H1 (cell line): Measurements from ENCODE around the gene NAA20. TPM values are rescaled to one million over a fixed set of nuclear protein-coding genes. Genes with fewer than 3 reads are reported as not detected.

Experiments used
- CTCF ChIA-PET: fragments of 300-600 bp; sonication (Branson Sonifier 250); formaldehyde crosslinking; loops from one replicate; lab custom pipeline; 2021; ENCODE audit not compliant: partially characterized antibody; lab: Charles Lee
- POLR2A ChIA-PET: fragments of 300-600 bp; sonication (Branson Sonifier 250); formaldehyde crosslinking; loops from one replicate; lab custom pipeline; 2021; ENCODE audit warnings: inconsistent platforms; ENCODE audit not compliant: partially characterized antibody; lab: Charles Lee
- DNase-seq, 2 experiments: peaks; one replicate each; pipeline versions ENCODE4 v3.0.0 to v3.0.0-alpha.2; 2010 to 2022; ENCODE audit warnings: low spot score in 2 of 2, low read depth in 1 of 2, mixed read lengths in 1 of 2
- FAIRE-seq: peaks from 2 replicates; lab custom pipeline; 2011; peaks lifted over from hg19 to GRCh38; lab: Jason Lieb, UNC
- H2AFZ ChIP-seq: 2 replicates; pipeline ENCODE4 v1.8.1; 2012; ENCODE audit warnings: low read length, inconsistent platforms
- H2AK5ac ChIP-seq: 2 replicates; pipeline ENCODE4 v1.6.1; 2013; ENCODE audit warnings: low read depth, low read length
- H2BK120ac ChIP-seq: replicated peaks from 2 replicates; pipeline ENCODE3; 2013; ENCODE audit warnings: low read depth, low read length, inconsistent platforms
- H2BK12ac ChIP-seq: 2 replicates; pipeline ENCODE4 v1.6.1; 2013; ENCODE audit warnings: low read depth, low read length
- H2BK15ac ChIP-seq: 2 replicates; pipeline ENCODE4 v1.6.1; 2013; ENCODE audit warnings: low read length
- H2BK20ac ChIP-seq: 2 replicates; pipeline ENCODE4 v1.6.1; 2013; ENCODE audit warnings: low read length
- H2BK5ac ChIP-seq: 2 replicates; pipeline ENCODE4 v1.6.1; 2013; ENCODE audit warnings: low read depth, low read length
- H3K14ac ChIP-seq: 2 replicates; pipeline ENCODE4 v1.6.1; 2013; ENCODE audit warnings: inconsistent platforms; ENCODE audit not compliant: insufficient read length
- H3K18ac ChIP-seq: 2 replicates; pipeline ENCODE4 v1.6.1; 2013; ENCODE audit warnings: low read length; ENCODE audit errors: extremely low read depth
- H3K23ac ChIP-seq: 2 replicates; pipeline ENCODE4 v1.6.1; 2013; ENCODE audit warnings: inconsistent platforms; ENCODE audit not compliant: insufficient read length
- H3K23me2 ChIP-seq: 2 replicates; pipeline ENCODE4 v1.6.1; 2013; ENCODE audit warnings: low read depth, low read length
- H3K27ac ChIP-seq: 2 replicates; pipeline ENCODE4 v1.6.1; 2011; ENCODE audit warnings: low read depth, low read length, inconsistent platforms
- H3K27me3 ChIP-seq, 4 experiments: replicated peaks in 1 of 4; 1 replicate in 1 of 4; 2 replicates in 3 of 4; pipeline versions ENCODE4 v1.6.1 to v1.8.1; 2011 to 2013; ENCODE audit warnings: low read length in 3 of 4, mild to moderate bottlenecking in 3 of 4, inconsistent platforms in 2 of 4, mixed read lengths in 2 of 4, moderate library complexity in 1 of 4; ENCODE audit not compliant: control insufficient read depth in 3 of 4, insufficient read depth in 3 of 4; ENCODE audit errors: extremely low read depth in 1 of 4
- H3K36me3 ChIP-seq, 4 experiments: 2 replicates each; pipeline versions ENCODE4 v1.6.1 to v1.8.1; 2011 to 2013; ENCODE audit warnings: mild to moderate bottlenecking in 4 of 4, low read length in 3 of 4, moderate library complexity in 2 of 4, control low read depth in 1 of 4, inconsistent platforms in 1 of 4; ENCODE audit not compliant: insufficient read depth in 4 of 4, control insufficient read depth in 2 of 4
- H3K4ac ChIP-seq: replicated peaks from 2 replicates; pipeline ENCODE3; 2013; ENCODE audit warnings: low read length, low read depth, mixed read lengths, inconsistent platforms; ENCODE audit not compliant: insufficient read length
- H3K4me1 ChIP-seq, 4 experiments: replicated peaks in 1 of 4; 1 replicate in 1 of 4; 2 replicates in 3 of 4; pipeline versions ENCODE4 v1.6.1 to v1.8.1; 2011 to 2013; ENCODE audit warnings: low read length in 3 of 4, inconsistent platforms in 2 of 4, mixed read lengths in 1 of 4; ENCODE audit not compliant: insufficient read depth in 4 of 4, control insufficient read depth in 3 of 4
- H3K4me2 ChIP-seq, 2 experiments: 2 replicates each; pipeline versions ENCODE4 v1.6.1 to v1.8.1; 2011 to 2013; ENCODE audit warnings: low read depth in 2 of 2, low read length in 2 of 2, control low read depth in 1 of 2, inconsistent platforms in 1 of 2, mild to moderate bottlenecking in 1 of 2; ENCODE audit not compliant: insufficient read depth in 1 of 2
- H3K4me3 ChIP-seq, 4 experiments: fragments of 200-600, 300-600 bp in 1 of 4; sonication (generic), shearing (Covaris generic), sonication (Bioruptor Twin) in 1 of 4; 2 replicates each; pipeline versions ENCODE4 v1.5.1 to v1.8.1; 2011 to 2016; ENCODE audit warnings: low read length in 4 of 4, low read depth in 3 of 4, control low read depth in 2 of 4, inconsistent platforms in 2 of 4, mild to moderate bottlenecking in 2 of 4, mixed read lengths in 1 of 4, moderate library complexity in 1 of 4; ENCODE audit not compliant: insufficient read depth in 2 of 4; ENCODE audit errors: extremely low read depth in 1 of 4
- H3K56ac ChIP-seq: replicated peaks from 2 replicates; pipeline ENCODE3; 2013; ENCODE audit warnings: low read depth, mild to moderate bottlenecking, mixed read lengths, low read length, inconsistent platforms; ENCODE audit not compliant: insufficient read length
- H3K79me1 ChIP-seq: 2 replicates; pipeline ENCODE4 v1.6.1; 2013; ENCODE audit warnings: low read depth, low read length, control low read depth
- H3K79me2 ChIP-seq, 2 experiments: 2 replicates each; pipeline versions ENCODE4 v1.6.1 to v1.8.1; 2012 to 2013; ENCODE audit warnings: low read length in 2 of 2, mild to moderate bottlenecking in 2 of 2, inconsistent platforms in 1 of 2; ENCODE audit not compliant: insufficient read depth in 2 of 2, control insufficient read depth in 1 of 2
- H3K9ac ChIP-seq, 4 experiments: replicated peaks in 1 of 4; 1 replicate in 1 of 4; 2 replicates in 3 of 4; pipeline versions ENCODE4 v1.6.1 to v1.8.1; 2011 to 2013; ENCODE audit warnings: low read depth in 3 of 4, low read length in 3 of 4, control low read depth in 2 of 4, mild to moderate bottlenecking in 2 of 4, moderate library complexity in 2 of 4, inconsistent platforms in 1 of 4; ENCODE audit errors: extremely low read depth in 1 of 4
- H3K9me3 ChIP-seq, 2 experiments: 2 replicates each; pipeline versions ENCODE4 v1.6.1 to v1.8.1; 2012 to 2013; ENCODE audit warnings: mild to moderate bottlenecking in 2 of 2, moderate library complexity in 2 of 2, control low read depth in 1 of 2, inconsistent platforms in 1 of 2, low read depth in 1 of 2, low read length in 1 of 2, mixed read lengths in 1 of 2; ENCODE audit not compliant: insufficient read depth in 2 of 2
- H4K20me1 ChIP-seq, 2 experiments: replicated peaks in 1 of 2; 2 replicates each; pipeline versions ENCODE3 to v1.8.1; 2011 to 2013; ENCODE audit warnings: inconsistent platforms in 2 of 2, low read length in 2 of 2, mild to moderate bottlenecking in 1 of 2; ENCODE audit not compliant: insufficient read depth in 2 of 2, control insufficient read depth in 1 of 2
- H4K5ac ChIP-seq: 2 replicates; pipeline ENCODE4 v1.6.1; 2013; ENCODE audit warnings: low read length, low read depth, mixed read lengths, inconsistent platforms; ENCODE audit not compliant: insufficient read length
- H4K8ac ChIP-seq: 2 replicates; pipeline ENCODE4 v1.8.0; 2013; ENCODE audit warnings: mild to moderate bottlenecking, moderate library complexity, low read length, inconsistent platforms; ENCODE audit not compliant: insufficient read depth; ENCODE audit errors: extremely low read depth
- H4K91ac ChIP-seq: replicated peaks from 2 replicates; pipeline ENCODE3; 2013; ENCODE audit warnings: low read length, mixed read lengths, inconsistent platforms; ENCODE audit not compliant: insufficient read length
- CREB1 ChIP-seq: IDR thresholded peaks from 2 replicates; pipeline ENCODE4 v1.6.1; 2012; ENCODE audit warnings: inconsistent platforms
- RAD21 ChIP-seq, 2 experiments: IDR thresholded peaks in 1 of 2; conservative IDR thresholded peaks in 1 of 2; 2 replicates each; pipeline ENCODE4 v1.6.1; 2011; ENCODE audit warnings: low read depth in 2 of 2, low read length in 2 of 2, improper control_type of control experiment in 1 of 2, inconsistent platforms in 1 of 2, mild to moderate bottlenecking in 1 of 2, moderate library complexity in 1 of 2
- SIRT6 ChIP-seq: IDR thresholded peaks from one replicate; pipeline ENCODE4 v1.7.1; 2012; ENCODE audit warnings: low read length, inconsistent platforms
- SUZ12 ChIP-seq: fragments of 200-600 bp; sonication (generic); IDR thresholded peaks from 2 replicates; pipeline ENCODE4 v1.6.1; 2012; ENCODE audit warnings: mild to moderate bottlenecking, inconsistent platforms, low read length, moderate library complexity, mixed read lengths
- TBP ChIP-seq: IDR thresholded peaks from 2 replicates; pipeline ENCODE4 v1.6.1; 2011; ENCODE audit warnings: low read depth, low read length, improper control_type of control experiment
- polyA plus RNA-seq, 7 experiments: library from polyadenylated mRNA; depleted of rRNA in 3 of 7; stranded (reverse) in 5 of 7; unstranded in 2 of 7; fragments of >200 nt in 5 of 7; fragments of 200-250 nt in 2 of 7; gene quantifications; 1 replicate in 5 of 7; 2 replicates in 1 of 7; 4 replicates in 1 of 7; pipeline versions ENCODE4 v1.2.1 to v1.2.3, GENCODE V29; 2011 to 2013; ENCODE audit warnings: missing spikeins in 2 of 7, mixed read lengths in 2 of 7
- total RNA-seq: library from RNA; stranded (reverse); fragmentation: NEBNext Ultra II Directional; extraction: Animal tissue kit (Norgen Biotek cat#: 25700); gene quantifications from 2 replicates; pipeline ENCODE4 v1.2.1, GENCODE V29; 2021

Gene NAA20
- total and polyA plus RNA-seq, 2 of the 8 experiments (the other 6 are each of a cell fraction or from before 2014, with no cell fraction given): 21.9 to 41.1 TPM

- no peaks in the 10 kb centered on the region for H3K27me3 ChIP-seq
- H4K8ac ChIP-seq: no peak overlapping the region
- no peak overlapping the region for H3K4ac ChIP-seq
- no peak overlapping the region for H3K9ac ChIP-seq
- peaks cover 0 to 7% (median 2%) of the 10 kb centered on the region in 4 experiments; a peak in 3 of 7 replicates for H3K4me1 ChIP-seq
- no peak overlapping the region for H3K27ac ChIP-seq
- H2BK20ac ChIP-seq: no peak overlapping the region
- no peak overlapping the region for H4K5ac ChIP-seq
- no peak overlapping the region for H2BK12ac ChIP-seq
- H3K4me2 ChIP-seq: no peak overlapping the region
- no peak overlapping the region for H2BK120ac ChIP-seq
- H3K79me2 ChIP-seq: peaks cover 13 to 75% of the 10 kb centered on the region in 2 experiments
- H4K91ac ChIP-seq: no peak overlapping the region
- H2AFZ ChIP-seq: no peak overlapping the region
- H2BK5ac ChIP-seq: no peak overlapping the region
- peaks cover 0 to 8% (median 4%) of the 10 kb centered on the region in 4 experiments; a peak in 6 of 8 replicates for H3K36me3 ChIP-seq
- no peak overlapping the region for H2BK15ac ChIP-seq
- no peak overlapping the region for H3K23ac ChIP-seq
- no peaks in the 10 kb centered on the region for H3K9me3 ChIP-seq
- peaks cover 2 to 6% of the 10 kb centered on the region in 2 experiments for H4K20me1 ChIP-seq
- no peak overlapping the region for H3K14ac ChIP-seq
- peaks cover 36% of the 10 kb centered on the region for H3K79me1 ChIP-seq
- no peaks in the 10 kb centered on the region; the same call in 1 of the 2 replicates for H3K23me2 ChIP-seq
- TF ChIP-seq CREB1 (no peak), TBP (no peak), SIRT6 (no peak), SUZ12 (no peak), RAD21 (IDR thresholded peaks at IDR 0.05 in 1 of 2, conservative IDR thresholded peaks at IDR 0.05 in 1 of 2; ENCODE audit: low read depth in 2 of 2, low read length in 2 of 2) (no peak)
- FAIRE-seq: no peak
- ChIA-PET POLR2A (interaction anchor here (1.5 kb wide), 1 partner anchor 10 kb away, joined by 3 read pairs; no protein-coding TSS in a partner anchor), CTCF (no interaction called here)
- H3K56ac ChIP-seq: no peak overlapping the region
- H3K18ac ChIP-seq: no peak overlapping the region
- H2AK5ac ChIP-seq: no peak overlapping the region
- no peak for DNase-seq
- H3K4me3 ChIP-seq: no peak overlapping the region
Observed at GRCh38 chr20:20022498-20022897, 5.3 kb downstream of the NAA20 start.
